Cerebellar nuclear complex (tissue), 1 donor: ENCODE data around the gene NFIX.
"Not testable (repeated sequence)": the region's sequence is repeated elsewhere in the genome, so short reads cannot be mapped to it uniquely, and the experiment has no call there.

Experiments
- DNase-seq, 2 experiments: peaks; one replicate each; lab custom pipeline; 2025; lab: John Stamatoyannopoulos, UW

NFIX gene

GRCh38 chr19:12957389-12957952 is 37.8 kb upstream of the NFIX start:
- DNase-seq = not testable (repeated sequence)

DNA sequence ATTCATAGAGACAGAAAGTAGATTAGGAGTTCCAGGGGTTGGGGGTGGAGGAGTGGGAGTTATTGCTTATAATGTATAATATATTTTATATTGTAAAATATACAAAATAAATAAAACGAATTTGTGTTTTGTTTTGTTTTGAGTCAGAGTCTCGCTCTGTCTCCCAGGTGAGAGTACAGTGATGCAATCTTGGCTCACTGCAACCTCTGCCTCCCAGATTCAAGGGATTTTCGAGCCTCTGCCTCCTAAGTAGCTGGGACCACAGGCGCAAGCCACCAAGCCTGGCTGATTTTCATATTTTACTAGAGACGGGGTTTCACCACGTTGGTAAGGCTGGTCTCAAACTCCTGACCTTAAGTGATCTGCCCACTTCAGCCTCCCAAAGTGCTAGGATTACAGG is 35.8 kb upstream of the NFIX start:
- no peak for DNase-seq

DNA sequence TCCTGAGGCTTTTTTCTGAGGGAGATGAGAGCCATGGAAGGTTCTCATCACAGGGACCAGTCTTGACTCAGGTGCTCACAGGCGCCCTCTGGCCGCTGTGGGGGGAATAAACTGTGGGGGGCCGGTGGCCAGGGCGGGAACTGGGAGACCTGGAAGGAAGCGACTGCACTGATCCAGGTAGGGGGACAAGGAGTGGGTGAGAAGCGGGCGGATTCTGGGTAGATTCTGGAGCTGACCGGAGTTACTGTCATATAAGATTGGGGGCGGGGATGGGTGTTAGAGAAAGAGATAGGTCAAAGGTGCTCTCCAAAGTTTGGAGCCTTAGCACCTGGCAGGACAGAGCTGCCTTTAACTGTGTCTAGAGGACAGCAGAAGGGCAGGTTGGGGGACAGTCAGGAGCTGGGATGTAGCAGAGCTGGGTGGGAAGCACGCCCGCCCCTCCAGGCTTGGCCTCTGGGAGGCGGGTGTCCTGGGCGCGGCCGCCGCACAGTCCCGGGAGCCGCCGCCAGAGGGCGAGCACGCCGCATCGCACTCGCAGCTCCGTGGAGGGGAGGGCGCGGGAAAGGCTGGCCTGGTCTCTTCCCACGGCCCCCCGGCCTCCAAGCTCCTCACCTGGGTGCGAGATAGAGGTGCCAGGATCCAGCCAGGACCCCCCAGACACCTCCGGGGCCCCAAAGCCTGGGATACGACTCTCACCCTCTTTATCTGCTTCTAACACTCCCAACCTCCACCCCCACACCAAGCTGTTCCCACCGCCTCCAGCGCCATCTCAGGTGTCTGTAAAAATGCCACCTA is 30.1 kb upstream of the NFIX start:
- peak in 1 of 2 experiments; percentile 65 for DNase-seq

DNA sequence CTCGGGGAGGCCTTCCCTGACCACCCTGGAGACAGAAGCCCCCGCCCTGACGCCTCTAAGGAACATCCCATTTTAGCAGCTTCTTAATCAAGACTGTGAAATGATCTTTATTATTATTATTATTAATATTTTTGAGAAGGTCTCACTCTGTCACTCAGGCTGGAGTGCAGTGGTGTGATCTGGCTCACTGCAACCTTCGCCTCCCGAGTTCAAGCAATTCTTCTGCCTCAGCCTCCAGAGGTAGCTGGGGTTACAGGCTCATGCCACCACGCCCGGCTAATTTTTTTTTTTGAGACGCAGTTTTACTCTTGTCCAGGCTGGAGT is 29.5 kb upstream of the NFIX start:
- no peak for DNase-seq

GRCh38 chr19:12967907-12968306 is 27.4 kb upstream of the NFIX start:
- no peak for DNase-seq

DNA sequence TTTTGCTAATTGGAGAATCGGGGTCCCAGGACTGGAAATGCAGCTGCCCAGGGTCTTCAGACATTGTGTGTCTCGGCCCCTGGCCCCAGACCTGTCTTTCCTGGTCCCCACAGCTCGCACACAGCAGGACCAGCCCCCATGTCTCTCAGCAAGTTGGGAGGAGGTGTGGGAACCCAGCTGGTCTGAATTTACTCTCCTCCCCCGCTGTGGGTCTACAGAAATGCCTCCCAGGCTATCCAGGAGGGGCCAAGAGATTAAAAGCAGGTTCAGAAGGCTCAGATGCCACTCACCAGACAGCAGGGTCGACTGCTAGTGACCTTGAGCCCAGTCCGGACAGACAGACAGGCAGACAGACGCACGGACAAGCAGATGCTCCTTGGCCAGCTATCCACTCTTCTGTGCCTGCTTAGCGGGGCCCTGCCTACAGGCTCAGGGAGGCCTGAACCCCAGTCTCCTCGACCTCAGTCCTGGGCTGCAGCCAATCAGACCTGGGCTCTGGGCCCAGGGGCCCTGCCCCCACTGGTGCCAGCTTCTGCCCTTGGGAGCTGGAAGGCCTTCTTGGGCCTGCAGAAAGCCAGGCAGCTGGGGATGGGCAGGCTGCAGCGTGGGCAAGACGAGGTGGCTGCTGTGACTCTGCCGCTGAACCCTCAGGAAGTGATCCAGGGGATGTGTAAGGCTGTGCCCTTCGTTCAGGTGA is 25.8 kb upstream of the NFIX start, which contains the start of gene DAND5:
Gene DAND5, plus strand, starts transcription at position 285 of the 697 bp plus-strand sequence. Its CDS starts 85 bp downstream, at position 370.
- no peak for DNase-seq

DNA sequence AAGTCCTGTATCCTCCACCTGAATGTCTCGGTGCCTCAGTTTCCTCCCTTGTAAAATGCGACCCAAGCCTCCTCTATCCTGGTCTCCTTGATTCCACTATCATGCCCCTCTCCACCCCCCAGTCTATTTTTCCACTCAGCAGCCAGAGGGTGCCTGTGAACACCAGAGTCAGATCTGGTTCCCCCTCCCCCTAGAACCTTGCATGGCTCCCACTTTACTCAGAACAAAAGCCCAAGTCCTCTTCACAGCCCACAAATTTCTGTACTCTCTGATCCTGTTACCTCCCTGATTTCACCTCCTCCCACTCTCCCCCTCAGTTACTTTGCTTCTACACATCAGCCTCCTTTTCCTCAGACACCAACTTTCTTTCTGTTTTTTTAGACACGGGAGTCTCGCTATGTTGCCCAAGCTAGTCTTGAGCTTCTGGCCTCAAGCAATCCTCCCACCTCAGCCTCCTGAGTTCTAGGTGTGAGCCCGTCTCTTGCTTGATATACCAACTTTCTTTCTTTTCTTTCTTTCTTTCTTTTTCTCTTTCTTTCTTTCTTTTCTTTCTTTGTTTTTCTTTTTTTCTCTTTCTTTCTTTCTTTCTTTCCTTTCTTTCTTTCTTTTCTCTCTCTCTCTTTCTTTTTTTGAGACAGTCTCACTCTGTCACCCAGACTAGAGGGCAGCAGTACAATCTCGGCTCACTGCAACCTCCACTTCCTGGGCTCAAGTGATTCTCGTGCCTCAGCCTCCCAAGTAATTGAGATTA is 25.0 kb upstream of the NFIX start:
- DNase-seq = no peak

- DNase-seq = no peak
Measured at GRCh38 chr19:12973236-12973635, 22.0 kb upstream of the NFIX start.

DNA sequence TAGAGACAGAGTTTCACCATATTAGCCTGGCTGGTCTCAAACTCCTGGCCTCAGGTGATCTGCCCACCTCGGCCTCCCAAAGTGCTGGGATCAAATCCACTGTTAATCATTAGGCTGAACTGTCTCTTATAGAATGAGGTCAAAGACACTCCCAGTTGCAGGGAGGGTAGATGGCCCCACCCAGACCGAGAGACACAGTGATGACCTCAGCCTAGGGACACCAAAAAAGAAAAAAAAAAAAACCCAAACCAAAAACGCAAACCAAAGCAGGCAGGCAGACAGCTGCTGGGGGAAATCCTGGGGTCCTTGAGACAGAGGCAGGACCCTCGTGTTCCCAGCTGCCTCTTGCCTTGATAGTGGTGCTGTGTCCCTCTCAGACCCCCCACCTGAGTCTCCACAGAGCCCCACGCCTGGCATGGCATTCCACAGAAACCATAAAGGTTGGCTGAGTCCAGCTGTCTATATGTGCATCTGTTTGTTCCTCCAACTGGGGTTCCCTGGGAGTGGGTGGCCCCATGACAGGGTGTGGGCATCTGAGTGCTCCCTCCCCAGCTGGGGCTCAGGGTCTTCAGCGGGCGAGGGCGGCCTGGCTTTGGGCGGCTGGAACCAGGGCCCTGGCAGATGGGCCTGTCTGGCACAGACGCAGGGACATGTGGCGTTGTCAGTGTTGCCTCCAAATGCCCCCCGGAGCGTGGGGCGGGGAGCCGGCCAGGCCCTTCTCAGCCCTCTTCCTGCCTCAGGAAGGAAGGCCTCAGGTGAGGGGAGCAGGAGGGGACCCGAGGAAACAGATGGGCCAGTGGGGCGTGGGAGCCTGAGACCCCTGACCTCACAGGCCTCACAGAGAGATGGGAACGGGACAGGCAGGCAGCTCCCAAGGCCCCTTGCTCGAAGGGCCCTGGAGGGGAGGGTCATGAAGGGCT is 20.7 kb upstream of the NFIX start:
- peak; percentile 71 to 72 for DNase-seq

DNA sequence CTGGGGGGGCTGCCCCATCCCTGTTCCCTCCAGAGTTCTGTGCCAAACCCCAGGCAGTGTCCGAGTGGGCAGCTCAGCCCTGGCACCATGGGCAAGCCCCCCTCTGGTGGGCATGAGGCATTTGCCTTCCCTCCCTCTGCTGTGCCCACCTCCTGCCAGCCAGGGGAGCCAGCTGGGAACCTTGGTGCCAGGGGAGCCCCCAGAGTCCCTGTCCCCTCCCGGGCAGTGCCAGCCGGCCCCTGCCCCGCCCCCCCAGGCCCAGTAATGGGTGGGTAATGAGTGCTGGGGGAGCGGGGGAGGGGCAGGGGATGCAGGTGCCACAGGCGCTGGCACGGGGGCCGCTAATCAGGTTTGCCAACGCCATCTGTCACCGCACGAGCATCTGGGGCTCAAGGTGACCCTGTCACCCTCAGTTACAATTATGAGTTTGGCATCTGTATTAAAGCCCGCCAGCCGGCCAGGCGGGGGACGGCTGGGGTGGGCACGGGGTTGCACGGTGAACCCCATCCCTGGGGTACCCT is 20.0 kb upstream of the NFIX start:
- no peak for DNase-seq

DNA sequence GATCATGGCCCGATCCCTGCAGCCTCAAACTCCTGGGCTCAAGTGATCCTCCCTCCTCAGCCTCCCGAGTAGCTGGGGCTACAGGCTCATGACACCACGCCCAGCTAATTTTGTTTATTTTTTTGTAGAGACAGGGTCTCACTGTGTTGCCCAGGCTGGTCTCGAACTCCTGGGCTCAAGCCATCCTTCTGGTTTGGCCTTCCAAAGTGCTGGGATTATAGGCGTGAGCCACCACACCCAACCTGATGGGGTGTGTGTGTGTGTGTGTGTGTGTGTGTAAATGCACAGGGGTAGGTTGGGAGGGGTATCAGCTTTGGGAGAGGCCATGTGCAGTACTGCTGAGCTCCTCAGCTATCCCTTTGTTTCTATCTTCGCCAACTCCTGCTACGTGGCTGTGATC is 19.2 kb upstream of the NFIX start:
- DNase-seq = not testable (repeated sequence)

DNA sequence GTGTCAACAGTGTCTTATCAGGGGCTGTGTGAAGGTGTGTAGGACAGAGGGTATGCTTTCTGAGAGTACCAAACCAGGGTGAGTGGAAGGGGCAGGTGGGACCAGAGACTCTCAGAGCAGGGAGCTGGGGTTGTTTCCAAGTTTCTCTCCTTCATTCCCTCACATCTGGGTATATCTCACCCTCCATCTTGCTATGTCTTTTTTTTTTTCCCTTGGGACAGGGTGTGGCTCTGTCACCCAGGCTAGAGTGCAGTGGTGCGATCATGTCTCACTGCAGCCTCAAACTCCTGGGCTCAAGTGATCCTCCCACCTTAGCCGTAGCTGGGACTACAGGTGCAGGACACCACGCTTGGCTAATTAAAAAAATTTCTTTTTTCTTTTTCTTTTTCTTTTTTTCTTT is 15.3 kb upstream of the NFIX start:
- no peak for DNase-seq

DNA sequence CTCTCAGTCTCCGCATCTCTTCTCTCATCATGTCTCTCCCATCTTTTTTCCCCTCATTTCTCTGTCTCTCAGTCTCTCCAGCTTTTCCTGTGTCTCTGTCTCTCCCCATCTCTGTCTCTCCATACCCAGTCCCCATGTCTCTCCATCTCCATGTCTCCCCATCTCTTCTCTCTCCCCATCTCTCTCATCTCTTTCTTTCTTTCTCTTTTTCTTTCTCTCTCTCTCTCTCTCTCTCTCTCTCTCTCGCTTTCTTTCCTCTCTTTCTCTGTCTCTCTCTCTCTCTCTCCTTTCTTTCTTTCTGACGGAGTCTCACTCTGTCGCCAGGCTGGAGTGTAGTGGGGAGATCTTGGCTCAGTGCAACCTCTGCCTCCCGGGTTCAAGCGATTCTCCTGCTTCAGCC is 12.6 kb upstream of the NFIX start:
- DNase-seq = no peak

- DNase-seq = no peak
Measured at GRCh38 chr19:12983091-12983490, 12.2 kb upstream of the NFIX start.

DNA sequence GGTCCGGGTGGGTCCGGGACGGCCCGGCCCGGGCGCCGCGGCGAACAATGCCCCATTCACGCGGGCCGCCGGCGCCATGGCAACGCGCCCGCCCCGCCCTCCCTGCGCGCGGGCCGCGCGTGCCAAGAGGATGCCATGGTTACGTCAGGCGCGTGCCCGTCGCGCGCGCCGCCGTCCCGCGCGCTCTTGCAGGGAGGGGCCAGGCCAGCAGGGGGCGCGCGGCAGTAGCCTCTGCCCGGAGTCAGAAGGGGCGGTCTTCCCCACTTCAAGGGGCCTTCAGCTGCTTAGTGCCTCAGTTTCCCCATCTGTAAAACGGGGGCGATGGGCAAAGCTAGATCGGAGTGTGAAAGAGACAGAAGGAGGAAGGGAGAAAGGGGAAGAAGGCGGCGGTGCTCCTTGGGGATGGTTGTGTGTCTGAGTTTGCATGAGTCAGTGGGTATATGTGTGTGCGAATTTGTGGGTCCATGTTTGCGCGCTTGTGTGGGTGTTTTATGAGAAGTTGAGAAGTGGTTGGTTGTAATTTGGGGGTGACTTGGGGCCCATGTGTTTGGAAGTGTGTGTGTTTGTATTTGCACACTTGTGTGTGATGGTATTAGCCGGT is 11.6 kb upstream of the NFIX start:
- DNase-seq = peak in 1 of 2 experiments; percentile 33

DNA sequence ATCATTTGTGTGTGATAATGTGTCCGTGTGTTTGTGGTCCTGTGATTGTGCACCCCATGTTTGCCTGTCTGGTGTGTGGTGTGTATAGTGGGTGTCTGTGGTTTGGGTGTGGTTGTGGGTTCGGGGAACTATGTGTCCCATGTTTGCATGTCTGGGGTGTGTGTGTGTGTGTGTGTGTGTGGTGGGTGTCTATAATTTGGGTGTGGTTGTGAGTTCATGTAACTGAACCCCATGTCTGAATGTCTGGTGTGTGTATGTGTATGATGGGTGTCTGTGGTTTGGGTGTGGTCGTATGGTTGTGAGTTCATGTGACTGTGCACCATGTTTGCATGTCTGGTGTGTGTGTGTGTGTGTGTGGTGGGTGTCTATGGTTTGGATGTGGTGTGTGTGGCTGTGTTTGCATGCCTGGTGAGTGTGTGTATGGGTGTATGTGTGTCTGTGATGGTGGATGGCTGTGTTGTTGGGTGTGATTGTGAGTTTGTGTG is 11.1 kb upstream of the NFIX start:
- DNase-seq = no peak

DNA sequence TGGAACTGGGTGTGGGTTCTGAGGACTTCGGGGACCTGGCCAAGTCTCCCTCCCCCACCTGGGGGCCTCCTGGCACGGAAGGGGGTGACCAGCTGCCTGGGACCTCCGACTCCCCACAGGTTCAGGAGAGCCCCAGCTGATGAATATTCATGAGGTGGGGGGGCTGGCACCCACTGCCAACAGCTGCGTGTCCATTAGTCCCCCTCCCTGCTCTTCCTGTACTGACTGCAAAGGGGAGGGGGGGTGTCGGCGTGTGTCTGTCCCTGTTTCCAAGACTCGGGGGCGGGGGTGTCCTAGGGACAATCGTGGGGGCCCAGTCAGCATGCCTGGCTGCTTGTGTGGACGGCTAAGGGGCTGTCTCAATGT is 10.6 kb upstream of the NFIX start:
- DNase-seq = no peak

GRCh38 chr19:12985049-12985776 is 10.1 kb upstream of the NFIX start:
- DNase-seq = no peak

GRCh38 chr19:12986726-12987125 is 8.5 kb upstream of the NFIX start:
- DNase-seq = no peak

DNA sequence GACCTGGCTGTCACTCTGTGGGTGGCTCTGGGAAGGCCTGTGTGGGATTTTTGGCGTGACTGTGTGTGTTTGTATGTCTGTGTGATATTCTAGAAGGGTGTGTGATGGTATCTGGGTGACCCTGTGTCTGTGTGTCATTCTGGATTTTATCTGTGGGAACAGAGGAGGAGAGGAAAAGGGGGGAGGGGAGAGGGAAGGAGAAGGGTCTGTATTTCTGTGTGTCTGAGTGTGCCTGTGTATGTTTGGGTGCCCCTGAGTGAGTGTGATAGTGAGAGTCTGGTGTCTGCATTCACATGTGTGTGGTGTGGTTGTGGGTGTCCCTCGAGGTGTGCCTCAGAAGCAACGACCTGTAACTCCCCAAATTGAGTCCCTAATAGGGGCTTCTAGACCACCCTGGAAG is 8.1 kb upstream of the NFIX start:
- no peak for DNase-seq
